ENCODE measurements around the gene ANO1. TPM values are rescaled to one million over a fixed set of nuclear protein-coding genes. Genes with fewer than 3 reads are reported as not detected.

The ANO1 gene
- total and polyA plus RNA-seq, 2 of the 8 experiments (the other 6 are each of a cell fraction or from before 2014, with no cell fraction given): 4.7 to 5.0 TPM

GRCh38 chr11:70123711-70124110 lies 45.6 kb downstream of the ANO1 start:
- POLR2A ChIA-PET (ENCODE audit: partially characterized antibody): interaction anchor here (1.0 kb wide), 1 partner anchor 18 kb away, joined by 3 read pairs; no protein-coding TSS in a partner anchor
- Histone ChIP-seq H2BK15ac (ENCODE audit: low read length) (0 out of 2 replicates have a peak overlapping the region, but pooled peaks have one; percentile 61), H2AFZ (ENCODE audit: low read length) (no peak overlapping the region), H3K27ac (ENCODE audit: low read depth, low read length) (no peak overlapping the region), H2AK5ac (ENCODE audit: low read depth, low read length) (0 out of 2 replicates have a peak overlapping the region, but pooled peaks have one; percentile 53), H3K4me3 (ENCODE audit: extremely low read depth in 1 of 4, insufficient read depth in 2 of 4, low read depth in 3 of 4, low read length in 4 of 4) (no peak overlapping the region), H3K23ac (ENCODE audit: insufficient read length) (no peak overlapping the region), H3K4me2 (ENCODE audit: insufficient read depth in 1 of 2, low read depth in 2 of 2, low read length in 2 of 2) (no peak overlapping the region), H3K79me1 (ENCODE audit: low read depth, low read length) (no peaks in the 10 kb centered on the region), H2BK5ac (ENCODE audit: low read depth, low read length) (0 out of 2 replicates have a peak overlapping the region, but pooled peaks have one; percentile 26), H2BK12ac (ENCODE audit: low read depth, low read length) (no peak overlapping the region), H2BK20ac (ENCODE audit: low read length) (no peak overlapping the region), H3K79me2 (ENCODE audit: control insufficient read depth in 1 of 2, insufficient read depth in 2 of 2, low read length in 2 of 2) (no peaks in the 10 kb centered on the region), H3K23me2 (ENCODE audit: low read depth, low read length) (peaks cover 10% of the 10 kb centered on the region; the same call in 1 of the 2 replicates), H3K56ac (replicated peaks; ENCODE audit: insufficient read length, low read depth, low read length) (no peak overlapping the region), H3K9me3 (ENCODE audit: insufficient read depth in 2 of 2, low read depth in 1 of 2, low read length in 1 of 2) (no peaks in the 10 kb centered on the region), H3K4me1 (replicated peaks in 1 of 4; ENCODE audit: control insufficient read depth in 3 of 4, insufficient read depth in 4 of 4, low read length in 3 of 4) (peaks cover 4 to 20% (median 13%) of the 10 kb centered on the region in 4 experiments), H3K27me3 (replicated peaks in 1 of 4; ENCODE audit: control insufficient read depth in 3 of 4, extremely low read depth in 1 of 4, insufficient read depth in 3 of 4, low read length in 3 of 4) (no peaks in the 10 kb centered on the region; a peak in 1 of 7 replicates), H4K20me1 (replicated peaks in 1 of 2; ENCODE audit: control insufficient read depth in 1 of 2, insufficient read depth in 2 of 2, low read length in 2 of 2) (peaks cover 0 to 1% of the 10 kb centered on the region in 2 experiments), H4K91ac (replicated peaks; ENCODE audit: insufficient read length, low read length) (no peak overlapping the region), H2BK120ac (replicated peaks; ENCODE audit: low read depth, low read length) (no peak overlapping the region), H4K8ac (ENCODE audit: extremely low read depth, insufficient read depth, low read length) (no peak overlapping the region), H3K18ac (ENCODE audit: extremely low read depth, low read length) (peak overlapping the region; percentile 71; the same call in 1 of the 2 replicates), H4K5ac (ENCODE audit: insufficient read length, low read depth, low read length) (no peak overlapping the region), H3K36me3 (ENCODE audit: control insufficient read depth in 2 of 4, insufficient read depth in 4 of 4, low read length in 3 of 4) (no peaks in the 10 kb centered on the region), H3K14ac (ENCODE audit: insufficient read length) (no peak overlapping the region), H3K9ac (replicated peaks in 1 of 4; ENCODE audit: extremely low read depth in 1 of 4, low read depth in 3 of 4, low read length in 3 of 4) (no peak overlapping the region), H3K4ac (replicated peaks; ENCODE audit: insufficient read length, low read depth, low read length) (no peak overlapping the region)
- TF ChIP-seq ASH2L (IDR thresholded peaks at IDR 0.05; ENCODE audit: low read length): no peak
- TF ChIP-seq SP2 (IDR thresholded peaks at IDR 0.05; ENCODE audit: low read length): no peak
- TF ChIP-seq RAD21 (IDR thresholded peaks at IDR 0.05 in 1 of 2, conservative IDR thresholded peaks at IDR 0.05 in 1 of 2; ENCODE audit: low read depth in 2 of 2, low read length in 2 of 2): no peak
- FAIRE-seq (no peak), DNase-seq (ENCODE audit: low read depth in 1 of 2, low spot score in 2 of 2) (no peak)
- 88% methylated on average over 4 of the region's 4 CpGs; no CpG with 5 or more reads in 1 of the 2 experiments for WGBS, 2 experiments (ENCODE audit: extremely low coverage in 1 of 2, insufficient coverage in 1 of 2, insufficient read length in 1 of 2, insufficient replicate concordance in 2 of 2, low coverage in 1 of 2, low lambda C conversion rate in 2 of 2, missing lambda C conversion rate in 1 of 2)
- CTCF ChIA-PET (ENCODE audit: partially characterized antibody): interaction anchor here (0.8 to 3.4 kb wide), 16 partner anchors 10 to 205 kb away, joined by 3 to 14 read pairs (median 4); no protein-coding TSS in a partner anchor
